DND-41 (cell line): Measurements from ENCODE around the gene LRRC38.

Experiments
- CTCF ChIP-seq: IDR thresholded peaks from 2 replicates; pipeline ENCODE4 v1.5.1; 2012; ENCODE audit warnings: borderline replicate concordance, low read length, moderate library complexity, mild to moderate bottlenecking; ENCODE audit not compliant: poor library complexity, severe bottlenecking; ENCODE audit errors: extremely low read depth
- EZH2 ChIP-seq: IDR thresholded peaks from 3 replicates; pipeline ENCODE4 v1.6.1; 2012; ENCODE audit warnings: borderline replicate concordance, low read depth, mild to moderate bottlenecking, moderate library complexity, low read length, inconsistent platforms; ENCODE audit not compliant: severe bottlenecking

GRCh38 chr1:13495186-13495585 lies 18.6 kb downstream of the LRRC38 start:
- TF ChIP-seq CTCF (no peak), EZH2 (no peak)
